ENCODE data around the gene RPL18A.
"Not testable (repeated sequence)": the region's sequence is repeated elsewhere in the genome, so short reads cannot be mapped to it uniquely, and the experiment has no call there.

RPL18A gene

DNA sequence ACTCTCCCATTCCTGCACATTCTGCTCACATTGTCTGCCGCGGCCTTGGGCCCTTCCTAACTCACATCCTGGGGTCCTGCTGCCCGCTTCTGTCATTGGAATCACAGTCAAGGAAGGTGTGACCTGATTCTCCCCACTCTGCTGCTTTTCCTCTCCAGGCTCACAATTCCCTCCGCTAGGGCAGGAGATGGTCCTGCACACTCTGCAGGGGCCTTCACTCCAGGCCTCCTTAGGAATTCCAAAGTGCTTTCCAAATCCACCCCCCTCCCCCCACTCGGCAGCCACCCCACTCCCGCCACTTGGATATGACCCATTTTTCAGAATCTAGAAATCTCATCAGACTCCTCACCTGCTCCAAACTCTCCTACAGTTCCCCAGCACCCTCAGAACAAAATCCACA is 9.0 kb downstream of the RPL18A start:
- Mint-ChIP-seq H3K27me3 (peaks cover 11 to 23% of the 10 kb centered on the region in 2 donors), H3K9me3 (no peaks in the 10 kb centered on the region), H3K4me3 (no peak overlapping the region), H3K27ac (peak overlapping the region; percentile 40), H3K4me1 (peaks cover 11 to 27% of the 10 kb centered on the region in 2 donors), H3K36me3 (peaks cover 6 to 28% of the 10 kb centered on the region in 2 donors)
- ATAC-seq (replicated peaks) (no peak), DNase-seq (no peak)

DNA sequence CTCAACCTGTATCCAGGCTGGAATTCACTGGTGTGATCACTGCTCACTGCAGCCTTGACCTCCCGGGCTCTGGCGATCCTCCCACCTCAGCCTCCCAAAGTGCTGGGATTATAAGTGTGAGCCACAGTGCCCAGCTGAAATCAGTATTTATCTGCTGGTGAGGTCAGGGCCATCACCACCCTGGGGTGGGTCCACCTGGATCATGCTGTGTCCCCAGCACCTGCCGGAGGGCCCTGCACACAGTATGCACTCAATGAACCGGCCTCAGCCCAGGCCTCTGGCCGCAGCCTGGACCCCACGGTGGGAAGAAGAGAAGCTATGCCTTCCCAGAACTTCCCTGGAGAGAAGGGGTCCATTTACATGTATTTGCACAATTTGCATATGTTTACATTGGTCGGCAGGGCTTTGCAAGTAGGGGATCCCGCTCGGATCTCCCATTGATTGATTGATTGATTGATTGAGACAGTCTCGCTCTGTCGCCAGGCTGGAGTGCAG is 9.5 kb downstream of the RPL18A start:
- Mint-ChIP-seq H3K4me3 (no peak overlapping the region), H3K9me3 (no peaks in the 10 kb centered on the region), H3K36me3 (peaks cover 2 to 23% of the 10 kb centered on the region in 2 donors), H3K4me1 (peaks cover 8 to 25% of the 10 kb centered on the region in 2 donors), H3K27me3 (peaks cover 11 to 23% of the 10 kb centered on the region in 2 donors), H3K27ac (peak overlapping the region; percentile 40)
- DNase-seq (no peak), ATAC-seq (replicated peaks) (no peak)

DNA sequence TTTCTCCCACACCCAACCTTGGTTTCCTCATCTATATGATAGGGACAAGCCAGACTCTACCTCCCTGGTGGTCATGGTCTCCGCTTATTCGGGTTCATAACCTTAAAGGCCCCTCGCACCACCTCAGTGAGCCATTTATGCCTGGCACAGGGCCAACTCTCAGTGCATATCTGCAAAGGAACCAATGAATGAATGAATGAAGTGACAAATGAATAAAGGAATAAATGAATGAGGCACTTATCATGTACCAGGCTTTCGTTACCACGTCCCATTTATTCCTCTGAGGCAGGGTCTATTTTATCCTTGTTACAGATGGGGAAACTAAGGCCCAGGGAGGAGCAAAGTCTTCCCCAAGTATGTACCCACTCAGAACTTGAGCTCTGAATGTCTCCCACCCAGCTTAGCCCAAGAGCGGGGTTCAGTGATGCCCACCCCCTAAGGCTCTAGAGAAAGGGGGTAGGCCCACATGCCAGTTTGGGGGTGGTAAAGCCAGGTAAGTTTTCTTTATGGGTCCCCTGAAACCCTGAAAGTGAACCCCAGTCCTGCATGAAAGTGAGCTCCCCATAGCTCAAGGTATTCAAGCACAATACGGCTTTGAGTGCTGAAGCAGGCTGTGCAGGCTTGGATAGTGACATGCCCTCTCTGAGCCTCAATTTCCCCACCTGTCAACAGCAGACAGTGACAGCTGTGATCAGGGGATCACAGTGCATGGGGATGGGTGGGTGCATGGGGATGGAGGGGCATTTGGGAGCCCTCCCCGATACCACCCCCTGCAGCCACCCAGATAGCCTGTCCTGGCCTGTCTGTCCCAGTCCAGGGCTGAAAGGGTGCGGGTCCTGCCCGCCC is 11.5 kb downstream of the RPL18A start:
- H3K9me3 Mint-ChIP-seq = no peaks in the 10 kb centered on the region
- DNase-seq (no peak), ATAC-seq (replicated peaks) (no peak)
- H3K27me3 Mint-ChIP-seq = peaks cover 11 to 29% of the 10 kb centered on the region in 2 donors
- peaks cover 5 to 25% of the 10 kb centered on the region in 2 donors for H3K4me1 Mint-ChIP-seq
- no peak overlapping the region for H3K27ac Mint-ChIP-seq
- peaks cover 2 to 4% of the 10 kb centered on the region in 2 donors for H3K36me3 Mint-ChIP-seq
- peak overlapping the region; percentile 57 to 65 for H3K4me3 Mint-ChIP-seq

DNA sequence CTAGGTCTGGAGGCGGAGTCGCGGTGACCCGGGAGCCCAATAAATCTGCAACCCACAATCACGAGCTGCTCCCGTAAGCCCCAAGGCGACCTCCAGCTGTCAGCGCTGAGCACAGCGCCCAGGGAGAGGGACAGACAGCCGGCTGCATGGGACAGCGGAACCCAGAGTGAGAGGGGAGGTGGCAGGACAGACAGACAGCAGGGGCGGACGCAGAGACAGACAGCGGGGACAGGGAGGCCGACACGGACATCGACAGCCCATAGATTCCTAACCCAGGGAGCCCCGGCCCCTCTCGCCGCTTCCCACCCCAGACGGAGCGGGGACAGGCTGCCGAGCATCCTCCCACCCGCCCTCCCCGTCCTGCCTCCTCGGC is 12.2 kb downstream of the RPL18A start, which contains the start of gene SLC5A5:
Gene SLC5A5 (plus strand): TSS at position 68 of the 373 bp plus-strand sequence. CDS start 375 bp downstream, outside the sequence.
- ATAC-seq (replicated peaks) (peak; percentile 18 to 33), DNase-seq (no peak)
- peaks cover 3 to 25% of the 10 kb centered on the region in 2 donors for H3K4me1 Mint-ChIP-seq
- peak within 1 kb of the TSS; percentile 57 to 65 for H3K4me3 Mint-ChIP-seq
- H3K27me3 Mint-ChIP-seq = peaks cover 11 to 29% of the 10 kb centered on the region in 2 donors
- H3K9me3 Mint-ChIP-seq = no peaks in the 10 kb centered on the region
- peak within 1 kb of the TSS; percentile 69 for H3K27ac Mint-ChIP-seq
- H3K36me3 Mint-ChIP-seq = peaks cover 0 to 2% of the 10 kb centered on the region in 2 donors

- DNase-seq = no peak
- Mint-ChIP-seq H3K9me3 (no peaks in the 10 kb centered on the region), H3K4me3 (peak overlapping the region; percentile 57 to 59), H3K27ac (peak overlapping the region; percentile 69), H3K4me1 (peaks cover 3 to 25% of the 10 kb centered on the region in 2 donors), H3K36me3 (peaks cover 0 to 2% of the 10 kb centered on the region in 2 donors), H3K27me3 (peaks cover 11 to 29% of the 10 kb centered on the region in 2 donors)
- ATAC-seq (replicated peaks) = peak; percentile 10 to 23
Observed at GRCh38 chr19:17872251-17873001, 12.7 kb downstream of the RPL18A start.

- H3K27me3 Mint-ChIP-seq = peaks cover 11 to 29% of the 10 kb centered on the region in 2 donors
- peaks cover 3 to 25% of the 10 kb centered on the region in 2 donors for H3K4me1 Mint-ChIP-seq
- no peaks in the 10 kb centered on the region for H3K9me3 Mint-ChIP-seq
- peaks cover 0 to 2% of the 10 kb centered on the region in 2 donors for H3K36me3 Mint-ChIP-seq
- H3K4me3 Mint-ChIP-seq = peak overlapping the region; percentile 70 to 72
- H3K27ac Mint-ChIP-seq = peak overlapping the region; percentile 9
- ATAC-seq (replicated peaks) = peak; percentile 85 to 87
- no peak for DNase-seq
Observed at GRCh38 chr19:17873786-17874757, 14.4 kb downstream of the RPL18A start.

- Mint-ChIP-seq H3K36me3 (peaks cover 0 to 2% of the 10 kb centered on the region in 2 donors), H3K4me3 (peak overlapping the region in 1 of 2 donors; percentile 44), H3K27me3 (peaks cover 11 to 29% of the 10 kb centered on the region in 2 donors), H3K9me3 (no peaks in the 10 kb centered on the region), H3K27ac (no peak overlapping the region), H3K4me1 (peaks cover 3 to 25% of the 10 kb centered on the region in 2 donors)
- DNase-seq (no peak), ATAC-seq (replicated peaks) (no peak)
Observed at GRCh38 chr19:17874758-17875135, 15.0 kb downstream of the RPL18A start.

DNA sequence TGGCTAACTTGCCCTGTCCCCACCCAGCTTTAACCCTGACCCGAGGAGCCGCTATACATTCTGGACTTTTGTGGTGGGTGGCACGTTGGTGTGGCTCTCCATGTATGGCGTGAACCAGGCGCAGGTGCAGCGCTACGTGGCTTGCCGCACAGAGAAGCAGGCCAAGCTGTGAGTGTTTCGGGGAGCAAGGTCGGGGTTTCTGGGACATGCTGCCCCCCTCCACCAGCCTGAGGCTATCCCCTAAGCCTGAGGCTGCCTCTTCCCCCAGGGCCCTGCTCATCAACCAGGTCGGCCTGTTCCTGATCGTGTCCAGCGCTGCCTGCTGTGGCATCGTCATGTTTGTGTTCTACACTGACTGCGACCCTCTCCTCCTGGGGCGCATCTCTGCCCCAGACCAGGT is 18.0 kb downstream of the RPL18A start:
- no peak for DNase-seq
- Mint-ChIP-seq H3K9me3 (no peaks in the 10 kb centered on the region), H3K27me3 (peaks cover 0 to 7% of the 10 kb centered on the region in 2 donors), H3K4me3 (no peak overlapping the region), H3K4me1 (peaks cover 3 to 13% of the 10 kb centered on the region in 2 donors), H3K27ac (peak overlapping the region; percentile 14), H3K36me3 (no peaks in the 10 kb centered on the region)
- ATAC-seq (replicated peaks) = no peak

DNA sequence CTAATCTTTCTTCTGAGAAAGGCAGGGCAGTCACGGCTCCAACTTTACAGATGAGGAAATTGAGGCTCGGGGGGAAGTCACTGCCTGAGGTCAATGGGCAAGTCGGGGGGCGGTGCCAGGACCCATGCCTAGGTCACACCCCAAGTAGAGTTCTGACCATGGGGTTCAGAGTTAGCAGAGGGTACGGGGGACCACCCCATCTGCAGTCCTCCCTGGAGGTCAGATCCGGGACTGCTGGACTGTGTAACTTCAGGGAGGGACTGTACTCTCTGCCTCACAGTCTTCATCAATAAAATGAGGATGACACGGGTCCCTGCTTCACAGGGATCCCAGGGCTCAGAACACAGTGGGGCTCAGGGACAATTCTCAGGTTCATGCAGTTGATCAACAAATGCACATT is 19.8 kb downstream of the RPL18A start:
- Mint-ChIP-seq H3K36me3 (no peaks in the 10 kb centered on the region), H3K27me3 (peaks cover 0 to 4% of the 10 kb centered on the region in 2 donors), H3K27ac (no peak overlapping the region), H3K4me3 (no peak overlapping the region), H3K9me3 (no peaks in the 10 kb centered on the region), H3K4me1 (peaks cover 6 to 12% of the 10 kb centered on the region in 2 donors)
- ATAC-seq (replicated peaks) (no peak), DNase-seq (no peak)

GRCh38 chr19:17881701-17882100 is 22.0 kb downstream of the RPL18A start:
- no peak for DNase-seq
- H3K36me3 Mint-ChIP-seq = no peaks in the 10 kb centered on the region
- H3K9me3 Mint-ChIP-seq = no peaks in the 10 kb centered on the region
- H3K4me3 Mint-ChIP-seq = no peak overlapping the region
- no peak for ATAC-seq (replicated peaks)
- H3K27me3 Mint-ChIP-seq = no peaks in the 10 kb centered on the region
- no peak overlapping the region for H3K27ac Mint-ChIP-seq
- H3K4me1 Mint-ChIP-seq = peaks cover 11 to 29% of the 10 kb centered on the region in 2 donors

GRCh38 chr19:17883627-17884410 is 24.1 kb downstream of the RPL18A start:
- H3K9me3 Mint-ChIP-seq = no peaks in the 10 kb centered on the region
- ATAC-seq (replicated peaks) (peak in 1 of 2 donors; percentile 2), DNase-seq (no peak)
- H3K4me3 Mint-ChIP-seq = peak overlapping the region in 1 of 2 donors; percentile 57
- no peaks in the 10 kb centered on the region for H3K27me3 Mint-ChIP-seq
- H3K27ac Mint-ChIP-seq = peak overlapping the region; percentile 42
- peaks cover 16 to 42% of the 10 kb centered on the region in 2 donors for H3K4me1 Mint-ChIP-seq
- H3K36me3 Mint-ChIP-seq = no peaks in the 10 kb centered on the region

GRCh38 chr19:17886515-17886914 is 26.8 kb downstream of the RPL18A start:
- peak; percentile 64 to 70 for ATAC-seq (replicated peaks)
- H3K36me3 Mint-ChIP-seq = no peaks in the 10 kb centered on the region
- peak overlapping the region; percentile 56 for H3K27ac Mint-ChIP-seq
- peaks cover 0 to 6% of the 10 kb centered on the region in 2 donors for H3K27me3 Mint-ChIP-seq
- DNase-seq = peak; percentile 11
- no peaks in the 10 kb centered on the region for H3K9me3 Mint-ChIP-seq
- H3K4me3 Mint-ChIP-seq = peak overlapping the region in 1 of 2 donors; percentile 8
- H3K4me1 Mint-ChIP-seq = peaks cover 16 to 47% of the 10 kb centered on the region in 2 donors

DNA sequence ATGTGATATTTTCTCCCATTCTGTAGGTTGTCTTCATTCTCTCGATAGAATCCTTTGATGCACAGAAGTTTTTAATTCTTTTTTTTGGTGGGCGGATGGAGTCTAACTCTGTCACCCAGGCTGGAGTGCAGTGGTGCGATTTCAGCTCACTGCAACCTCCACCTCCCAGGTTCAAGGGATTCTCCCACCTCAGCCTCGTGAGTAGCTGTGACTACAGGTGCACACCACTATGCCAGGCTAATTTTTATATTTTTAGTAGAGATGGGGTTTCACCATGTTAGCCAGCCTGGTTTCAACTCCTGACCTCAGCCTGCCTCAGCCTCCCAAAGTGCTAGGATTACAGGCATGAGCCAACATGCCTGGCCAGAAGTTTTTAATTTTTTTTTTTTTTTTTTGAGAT is 27.5 kb downstream of the RPL18A start:
- ATAC-seq (replicated peaks) = peak; percentile 49 to 56
- H3K27ac Mint-ChIP-seq, H3K36me3 Mint-ChIP-seq: not testable (repeated sequence)

More for the DNA sequence above, 27.5 kb downstream of the RPL18A start:
- H3K27me3 Mint-ChIP-seq, H3K9me3 Mint-ChIP-seq, H3K4me3 Mint-ChIP-seq, DNase-seq: not testable (repeated sequence)
- peaks cover 13 to 48% of the 10 kb centered on the region in 2 donors for H3K4me1 Mint-ChIP-seq

Measured in stimulated activated naive B cell treated with anti-CD40 and anti-IgM and Interleukin-4, amounts not matched to agents 10 μg/mL and 1 μg/mL and 100 μg/mL, for 72 hours (primary cell).